Upper lobe of left lung (tissue), 4 donors: ENCODE data around the gene ZHX3.

ENCODE experiments used
- POLR2A ChIP-seq, 4 donors: fragments of 450-650 bp; IDR thresholded peaks; one replicate each; pipeline ENCODE4 v1.5.1; 2016 to 2017; ENCODE audit warnings: antibody characterized with exemption in 4 of 4, mild to moderate bottlenecking in 2 of 4
- POLR2AphosphoS5 ChIP-seq, 2 donors: sonication (generic); formaldehyde crosslinking; IDR thresholded peaks; one replicate each; pipeline ENCODE4 v1.5.1; 2017; ENCODE audit warnings: antibody characterized with exemption in 2 of 2
- TF ChIP-seq, protein P1 (sequence below), 6 experiments: fragments of 450-650 bp in 4 of 6; fragments of 200-600 bp in 2 of 6; sonication (generic) in 2 of 6; IDR thresholded peaks; one replicate each; pipeline ENCODE4 v1.5.1; 2016 to 2019; ENCODE audit warnings: antibody characterized with exemption in 6 of 6

DNA sequence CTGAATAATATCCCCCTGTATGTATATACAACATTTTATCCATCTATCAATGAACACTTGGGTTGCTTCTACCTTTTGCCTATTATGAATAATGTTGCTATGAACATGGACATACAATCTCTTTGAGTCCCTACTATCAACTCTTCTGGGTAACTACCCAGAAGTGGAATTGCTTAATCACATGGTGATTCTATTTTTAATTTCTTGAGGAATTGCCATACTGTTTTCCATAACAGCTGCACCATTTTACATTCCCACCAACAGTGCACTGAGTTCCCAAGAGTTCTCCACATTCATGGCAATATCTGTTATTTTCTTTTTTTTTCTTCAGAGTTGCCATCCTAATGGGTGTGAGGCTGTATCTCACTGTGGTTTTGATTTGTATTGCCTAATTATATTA is 88.3 kb downstream of the ZHX3 start:
- TF ChIP-seq, protein P1, sequence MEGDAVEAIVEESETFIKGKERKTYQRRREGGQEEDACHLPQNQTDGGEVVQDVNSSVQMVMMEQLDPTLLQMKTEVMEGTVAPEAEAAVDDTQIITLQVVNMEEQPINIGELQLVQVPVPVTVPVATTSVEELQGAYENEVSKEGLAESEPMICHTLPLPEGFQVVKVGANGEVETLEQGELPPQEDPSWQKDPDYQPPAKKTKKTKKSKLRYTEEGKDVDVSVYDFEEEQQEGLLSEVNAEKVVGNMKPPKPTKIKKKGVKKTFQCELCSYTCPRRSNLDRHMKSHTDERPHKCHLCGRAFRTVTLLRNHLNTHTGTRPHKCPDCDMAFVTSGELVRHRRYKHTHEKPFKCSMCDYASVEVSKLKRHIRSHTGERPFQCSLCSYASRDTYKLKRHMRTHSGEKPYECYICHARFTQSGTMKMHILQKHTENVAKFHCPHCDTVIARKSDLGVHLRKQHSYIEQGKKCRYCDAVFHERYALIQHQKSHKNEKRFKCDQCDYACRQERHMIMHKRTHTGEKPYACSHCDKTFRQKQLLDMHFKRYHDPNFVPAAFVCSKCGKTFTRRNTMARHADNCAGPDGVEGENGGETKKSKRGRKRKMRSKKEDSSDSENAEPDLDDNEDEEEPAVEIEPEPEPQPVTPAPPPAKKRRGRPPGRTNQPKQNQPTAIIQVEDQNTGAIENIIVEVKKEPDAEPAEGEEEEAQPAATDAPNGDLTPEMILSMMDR (IDR thresholded peaks at IDR 0.05): no peak
- no peak for TF ChIP-seq POLR2A (IDR thresholded peaks at IDR 0.05)
- no peak for TF ChIP-seq POLR2AphosphoS5 (IDR thresholded peaks at IDR 0.05)
